Muscle of leg (tissue), 16 donors: ENCODE measurements around the gene PGM5. TPM values are rescaled to one million over a fixed set of nuclear protein-coding genes. Genes with fewer than 3 reads are reported as not detected.
"Not testable (repeated sequence)": the region's sequence is repeated elsewhere in the genome, so short reads cannot be mapped to it uniquely, and the experiment has no call there.

Experiments used
- DNase-seq: peaks from one replicate; pipeline ENCODE4 v3.0.0; 2013
- H3K27ac ChIP-seq: one replicate; pipeline ENCODE4 v1.5.1; 2013; ENCODE audit warnings: mild to moderate bottlenecking, low read length, control low read depth
- H3K27me3 ChIP-seq: one replicate; pipeline ENCODE4 v1.6.1; 2013; ENCODE audit warnings: low read length; ENCODE audit not compliant: control insufficient read depth, insufficient read depth
- H3K36me3 ChIP-seq: one replicate; pipeline ENCODE4 v1.6.1; 2013; ENCODE audit warnings: low read length; ENCODE audit not compliant: control insufficient read depth, insufficient read depth
- H3K4me1 ChIP-seq: one replicate; pipeline ENCODE4 v1.6.1; 2013; ENCODE audit warnings: low read length; ENCODE audit not compliant: control insufficient read depth, insufficient read depth
- H3K4me3 ChIP-seq: one replicate; pipeline ENCODE4 v1.5.1; 2013; ENCODE audit warnings: low read length, control low read depth
- H3K9me3 ChIP-seq: replicated peaks from 2 replicates; pipeline ENCODE4 v1.6.1; 2013; ENCODE audit warnings: low read depth, low read length; ENCODE audit not compliant: control insufficient read depth
- WGBS: methylation state at CpG from one replicate; pipeline ENCODE4 v1.1.5; 2013; ENCODE audit warnings: missing lambda C conversion rate; ENCODE audit not compliant: insufficient coverage; 5-methylcytosine and 5-hydroxymethylcytosine counted together
- long read RNA-seq, 11 donors: transcript quantifications; one replicate each; lab custom pipeline, GENCODE V29; 2026
- polyA plus RNA-seq, 8 donors: library from polyadenylated mRNA; unstranded; fragments of 120-200 nt; gene quantifications; one replicate each; pipeline versions ENCODE4 v1.2.1 to v1.2.3, GENCODE V29; 2013; ENCODE audit warnings: inconsistent platforms in 1 of 8, low replicate concordance in 1 of 8; ENCODE audit not compliant: insufficient read length in 8 of 8, insufficient read depth in 1 of 8
- total RNA-seq: library from RNA; stranded (reverse); fragments of 120-200 nt; gene quantifications from one replicate; pipeline ENCODE4 v1.2.4, GENCODE V29; 2013

PGM5 gene
- 61.0 TPM for total RNA-seq
- 10 to 100 TPM; 40.1 to 61.2 (median 48.3) TPM for polyA plus RNA-seq
- long read RNA-seq, donor 1, full-length matches to known transcripts = 6 of 16 reads
- long read RNA-seq, donor 1, partial matches to known transcripts = 10 of 16 reads
- long read RNA-seq, donor 1, other reads (novel, unspliced or antisense) = 0 of 16 reads
- long read RNA-seq, donor 2 = 0 reads
- long read RNA-seq, donor 3, transcript PGM5-202 (11 exons, 3,338 nt) = major isoform, 23 of 37 reads
- long read RNA-seq, donor 3, partial matches to known transcripts = 13 of 37 reads
- long read RNA-seq, donor 3, other reads (novel, unspliced or antisense) = 0 of 37 reads
- long read RNA-seq, donor 4, full-length matches to known transcripts = 9 of 9 reads
- long read RNA-seq, donor 4, partial matches to known transcripts = 0 of 9 reads
- long read RNA-seq, donor 4, other reads (novel, unspliced or antisense) = 0 of 9 reads
- long read RNA-seq, donor 5, full-length matches to known transcripts = 28 of 55 reads
- long read RNA-seq, donor 5, partial matches to known transcripts = 27 of 55 reads
- long read RNA-seq, donor 5, other reads (novel, unspliced or antisense) = 0 of 55 reads
- long read RNA-seq, donor 6, full-length matches to known transcripts = 29 of 36 reads
- long read RNA-seq, donor 6, partial matches to known transcripts = 7 of 36 reads
- long read RNA-seq, donor 6, other reads (novel, unspliced or antisense) = 0 of 36 reads
- long read RNA-seq, donor 7, full-length matches to known transcripts = 8 of 13 reads
- long read RNA-seq, donor 7, partial matches to known transcripts = 5 of 13 reads
- long read RNA-seq, donor 7, other reads (novel, unspliced or antisense) = 0 of 13 reads
- long read RNA-seq, donor 8, full-length matches to known transcripts = 7 of 7 reads
- long read RNA-seq, donor 8, partial matches to known transcripts = 0 of 7 reads
- long read RNA-seq, donor 8, other reads (novel, unspliced or antisense) = 0 of 7 reads
- long read RNA-seq, donor 9, partial matches to known transcripts = 6 of 10 reads
- long read RNA-seq, donor 9, other reads (novel, unspliced or antisense) = 0 of 10 reads
- long read RNA-seq, donor 10, full-length matches to known transcripts = 9 of 32 reads
- long read RNA-seq, donor 10, partial matches to known transcripts = 23 of 32 reads
- long read RNA-seq, donor 10, other reads (novel, unspliced or antisense) = 0 of 32 reads
- long read RNA-seq, donor 11, full-length matches to known transcripts = 13 of 13 reads
- long read RNA-seq, donor 11, partial matches to known transcripts = 0 of 13 reads
- long read RNA-seq, donor 11, other reads (novel, unspliced or antisense) = 0 of 13 reads

- Histone ChIP-seq H3K27ac (peak within 1 kb of the TSS; percentile 72), H3K4me3 (peak within 1 kb of the TSS; percentile 56)
- not testable (repeated sequence) for H3K27me3 ChIP-seq, H3K9me3 ChIP-seq, H3K4me1 ChIP-seq, H3K36me3 ChIP-seq
- DNase-seq = peak; percentile 35
- WGBS = under 1% methylated on average over 48 of the region's 58 CpGs
Measured at GRCh38 chr9:68356380-68357118, at the start of gene PGM5. Gene PGM5 (plus strand): TSS chr9:68356611. CDS start chr9:68357128, 517 bp downstream.

- not testable (repeated sequence) for H3K9me3 ChIP-seq, DNase-seq, H3K4me3 ChIP-seq, H3K4me1 ChIP-seq, H3K27ac ChIP-seq, H3K36me3 ChIP-seq
- WGBS = no CpG with 5 or more reads among the region's 35 CpGs
- peaks cover 14% of the 10 kb centered on the region for H3K27me3 ChIP-seq
Measured at GRCh38 chr9:68307127-68307526, 49.3 kb upstream of the PGM5 start.

- WGBS = 33% methylated on average over 9 of the region's 21 CpGs
- H3K9me3 ChIP-seq, H3K4me3 ChIP-seq, DNase-seq, H3K4me1 ChIP-seq, H3K27ac ChIP-seq, H3K36me3 ChIP-seq: not testable (repeated sequence)
- H3K27me3 ChIP-seq = peaks cover 14% of the 10 kb centered on the region
Measured at GRCh38 chr9:68307654-68308053, 48.8 kb upstream of the PGM5 start.

GRCh38 chr9:68311208-68311607 lies 45.2 kb upstream of the PGM5 start:
- H3K4me3 ChIP-seq, H3K36me3 ChIP-seq, H3K4me1 ChIP-seq, DNase-seq, H3K9me3 ChIP-seq, H3K27ac ChIP-seq: not testable (repeated sequence)
- no CpG with 5 or more reads among the region's 5 CpGs for WGBS
- peaks cover 11% of the 10 kb centered on the region for H3K27me3 ChIP-seq

GRCh38 chr9:68318209-68318608 lies 38.2 kb upstream of the PGM5 start:
- WGBS = no CpG with 5 or more reads among the region's 10 CpGs

GRCh38 chr9:68323749-68324148 lies 32.7 kb upstream of the PGM5 start:
- not testable (repeated sequence) for H3K27ac ChIP-seq, H3K4me3 ChIP-seq, H3K4me1 ChIP-seq, H3K27me3 ChIP-seq, H3K9me3 ChIP-seq, H3K36me3 ChIP-seq, DNase-seq
- no CpG with 5 or more reads among the region's 24 CpGs for WGBS

More at GRCh38 chr9:68318209-68318608, 38.2 kb upstream of the PGM5 start:
- not testable (repeated sequence) for H3K4me3 ChIP-seq, H3K27ac ChIP-seq, H3K9me3 ChIP-seq, H3K4me1 ChIP-seq, H3K27me3 ChIP-seq, DNase-seq, H3K36me3 ChIP-seq

- no CpG with 5 or more reads among the region's 20 CpGs for WGBS
- not testable (repeated sequence) for DNase-seq
Measured at GRCh38 chr9:68324518-68324917, 31.9 kb upstream of the PGM5 start.

GRCh38 chr9:68329106-68329505 lies 27.3 kb upstream of the PGM5 start:
- not testable (repeated sequence) for H3K27me3 ChIP-seq, H3K4me1 ChIP-seq, H3K9me3 ChIP-seq, H3K36me3 ChIP-seq, DNase-seq, H3K27ac ChIP-seq, H3K4me3 ChIP-seq
- no CpG with 5 or more reads among the region's 4 CpGs for WGBS

More at GRCh38 chr9:68324518-68324917, 31.9 kb upstream of the PGM5 start:
- H3K4me3 ChIP-seq, H3K4me1 ChIP-seq, H3K27me3 ChIP-seq, H3K9me3 ChIP-seq, H3K27ac ChIP-seq, H3K36me3 ChIP-seq: not testable (repeated sequence)

GRCh38 chr9:68330531-68331173 lies 25.8 kb upstream of the PGM5 start:
- H3K9me3 ChIP-seq, DNase-seq, H3K4me3 ChIP-seq, H3K4me1 ChIP-seq, H3K27me3 ChIP-seq, H3K36me3 ChIP-seq, H3K27ac ChIP-seq: not testable (repeated sequence)
- WGBS = no CpG with 5 or more reads among the region's 11 CpGs
